ENCODE data around the gene PCDHA8. TPM values are rescaled to one million over a fixed set of nuclear protein-coding genes. Genes with fewer than 3 reads are reported as not detected.
"Not testable (repeated sequence)": the region's sequence is repeated elsewhere in the genome, so short reads cannot be mapped to it uniquely, and the experiment has no call there.

Gene PCDHA8
- total RNA-seq, 2 experiments from 2014 or later, result not detected

GRCh38 chr5:140868721-140869554, 28.0 kb downstream of the PCDHA8 start, which contains the start of gene PCDHA11:
Gene PCDHA11, plus strand, starts transcription at chr5:140868957. Its CDS starts 147 bp downstream, at chr5:140869104.
- DNase-seq (no peak), ATAC-seq (no peak)
- no peaks in the 10 kb centered on the region for H3K36me3 Mint-ChIP-seq (ENCODE audit: low read depth)
- H3K4me1 Mint-ChIP-seq (ENCODE audit: low read depth), result no peaks in the 10 kb centered on the region
- H3K9me3 Mint-ChIP-seq (ENCODE audit: insufficient read depth), result peaks cover 15% of the 10 kb centered on the region
- H3K4me3 Mint-ChIP-seq, result no peak within 1 kb of the TSS
- ChIA-PET CTCF (interaction anchor here (0.9 to 1.0 kb wide), 2 partner anchors 62 to 173 kb away, joined by 3 to 5 read pairs; partner anchors contain the start of gene PCDHA4), POLR2A (no interaction called here)
- H3K27ac Mint-ChIP-seq, result no peak within 1 kb of the TSS
- H3K27me3 Mint-ChIP-seq (ENCODE audit: low read depth), result no peaks in the 10 kb centered on the region

GRCh38 chr5:140869555-140869886, 28.5 kb downstream of the PCDHA8 start:
- no peak for ATAC-seq
- Mint-ChIP-seq H3K36me3 (ENCODE audit: low read depth) (no peaks in the 10 kb centered on the region), H3K9me3 (ENCODE audit: insufficient read depth) (peaks cover 19% of the 10 kb centered on the region), H3K27ac (no peak overlapping the region), H3K4me3 (no peak overlapping the region), H3K27me3 (ENCODE audit: low read depth) (no peaks in the 10 kb centered on the region), H3K4me1 (ENCODE audit: low read depth) (no peaks in the 10 kb centered on the region)
- ChIA-PET CTCF (interaction anchor here (0.9 to 1.0 kb wide), 2 partner anchors 62 to 173 kb away, joined by 3 to 5 read pairs; partner anchors contain the start of gene PCDHA4), POLR2A (no interaction called here)
- DNase-seq, result no peak

DNA sequence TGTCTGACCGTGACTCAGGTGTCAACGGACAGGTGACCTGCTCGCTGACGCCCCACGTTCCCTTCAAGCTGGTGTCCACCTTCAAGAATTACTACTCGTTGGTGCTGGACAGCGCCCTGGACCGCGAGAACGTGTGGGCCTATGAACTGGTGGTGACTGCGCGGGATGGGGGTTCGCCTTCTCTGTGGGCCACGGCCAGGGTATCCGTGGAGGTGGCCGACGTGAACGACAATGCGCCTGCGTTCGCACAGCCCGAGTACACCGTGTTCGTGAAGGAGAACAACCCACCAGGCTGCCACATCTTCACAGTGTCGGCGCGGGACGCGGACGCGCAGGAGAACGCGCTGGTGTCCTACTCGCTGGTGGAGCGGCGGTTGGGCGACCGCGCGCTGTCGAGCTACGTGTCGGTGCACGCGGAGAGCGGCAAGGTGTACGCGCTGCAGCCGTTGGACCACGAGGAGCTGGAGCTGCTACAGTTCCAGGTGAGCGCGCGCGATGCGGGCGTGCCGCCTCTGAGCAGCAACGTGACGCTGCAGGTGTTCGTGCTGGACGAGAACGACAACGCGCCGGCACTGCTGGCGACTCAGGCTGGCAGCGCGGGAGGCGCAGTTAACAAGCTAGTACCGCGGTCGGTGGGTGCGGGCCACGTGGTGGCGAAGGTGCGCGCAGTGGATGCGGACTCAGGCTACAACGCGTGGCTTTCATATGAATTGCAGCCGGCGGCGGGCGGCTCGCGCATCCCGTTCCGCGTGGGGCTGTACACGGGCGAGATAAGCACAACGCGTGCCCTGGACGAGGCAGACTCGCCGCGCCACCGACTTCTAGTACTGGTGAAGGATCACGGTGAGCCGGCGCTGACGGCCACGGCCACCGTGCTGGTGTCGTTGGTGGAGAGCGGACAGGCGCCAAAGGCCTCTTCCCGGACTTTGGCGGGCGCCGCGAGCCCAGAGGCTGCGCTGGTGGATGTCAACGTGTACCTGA, 29.5 kb downstream of the PCDHA8 start:
- H3K36me3 Mint-ChIP-seq (ENCODE audit: low read depth), result no peaks in the 10 kb centered on the region
- ATAC-seq, result no peak
- CTCF ChIA-PET, result no interaction called here
- H3K27ac Mint-ChIP-seq, result no peak overlapping the region
- H3K4me1 Mint-ChIP-seq (ENCODE audit: low read depth), result no peaks in the 10 kb centered on the region
- H3K27me3 Mint-ChIP-seq (ENCODE audit: low read depth), result no peaks in the 10 kb centered on the region
- H3K9me3 Mint-ChIP-seq (ENCODE audit: insufficient read depth), result peaks cover 19% of the 10 kb centered on the region
- POLR2A ChIA-PET, result no interaction called here
- no peak overlapping the region for H3K4me3 Mint-ChIP-seq
- DNase-seq, result no peak

DNA sequence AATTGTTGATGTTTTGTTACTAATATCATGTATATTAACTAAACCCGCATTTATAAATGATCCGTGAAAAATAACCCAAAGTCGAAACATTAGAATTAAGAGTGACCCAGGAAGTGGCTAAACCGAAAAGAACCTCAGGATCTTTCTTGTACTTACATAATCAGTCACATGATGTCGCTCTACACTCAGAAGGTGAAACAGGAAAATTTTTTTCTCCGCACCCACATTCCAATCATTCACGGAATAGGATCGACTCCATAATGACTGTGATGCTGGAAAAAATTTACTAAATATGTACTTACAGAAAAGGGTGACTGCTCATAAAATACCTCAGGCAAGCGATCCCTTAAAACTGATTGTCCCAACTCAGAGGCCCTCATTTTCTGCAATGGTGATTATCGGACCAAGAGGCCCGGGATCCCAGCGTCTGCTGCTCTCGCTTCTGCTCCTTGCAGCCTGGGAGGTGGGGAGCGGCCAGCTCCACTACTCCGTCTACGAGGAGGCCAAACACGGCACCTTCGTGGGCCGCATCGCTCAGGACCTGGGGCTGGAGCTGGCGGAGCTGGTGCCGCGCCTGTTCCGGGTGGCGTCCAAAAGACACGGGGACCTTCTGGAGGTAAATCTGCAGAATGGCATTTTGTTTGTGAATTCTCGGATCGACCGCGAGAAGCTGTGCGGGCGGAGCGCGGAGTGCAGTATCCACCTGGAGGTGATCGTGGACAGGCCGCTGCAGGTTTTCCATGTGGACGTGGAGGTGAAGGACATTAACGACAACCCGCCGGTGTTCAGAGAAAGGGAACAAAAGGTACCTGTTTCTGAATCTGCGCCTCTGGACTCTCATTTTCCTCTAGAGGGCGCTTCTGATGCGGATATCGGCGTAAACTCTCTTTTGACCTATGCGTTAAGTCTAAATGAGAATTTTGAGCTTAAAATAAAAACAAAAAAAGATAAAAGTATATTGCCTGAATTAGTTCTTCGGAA, 34.4 kb downstream of the PCDHA8 start, which contains the start of gene PCDHA12:
TSS of gene PCDHA12 (plus strand) at position 224 of the 981 bp plus-strand sequence. CDS start at position 389, 165 bp downstream.
- CTCF ChIA-PET, result interaction anchor here (0.9 kb wide), 1 partner anchor 312 kb away, joined by 3 read pairs; the partner anchor contains the start of gene PCDHB9
- no peaks in the 10 kb centered on the region for H3K4me1 Mint-ChIP-seq (ENCODE audit: low read depth)
- H3K36me3 Mint-ChIP-seq (ENCODE audit: low read depth), result no peaks in the 10 kb centered on the region
- no peaks in the 10 kb centered on the region for H3K27me3 Mint-ChIP-seq (ENCODE audit: low read depth)
- no peak within 1 kb of the TSS for H3K4me3 Mint-ChIP-seq
- no peak within 1 kb of the TSS for H3K27ac Mint-ChIP-seq
- H3K9me3 Mint-ChIP-seq (ENCODE audit: insufficient read depth), result peaks cover 15% of the 10 kb centered on the region
- ATAC-seq (no peak), DNase-seq (no peak)
- POLR2A ChIA-PET, result no interaction called here

DNA sequence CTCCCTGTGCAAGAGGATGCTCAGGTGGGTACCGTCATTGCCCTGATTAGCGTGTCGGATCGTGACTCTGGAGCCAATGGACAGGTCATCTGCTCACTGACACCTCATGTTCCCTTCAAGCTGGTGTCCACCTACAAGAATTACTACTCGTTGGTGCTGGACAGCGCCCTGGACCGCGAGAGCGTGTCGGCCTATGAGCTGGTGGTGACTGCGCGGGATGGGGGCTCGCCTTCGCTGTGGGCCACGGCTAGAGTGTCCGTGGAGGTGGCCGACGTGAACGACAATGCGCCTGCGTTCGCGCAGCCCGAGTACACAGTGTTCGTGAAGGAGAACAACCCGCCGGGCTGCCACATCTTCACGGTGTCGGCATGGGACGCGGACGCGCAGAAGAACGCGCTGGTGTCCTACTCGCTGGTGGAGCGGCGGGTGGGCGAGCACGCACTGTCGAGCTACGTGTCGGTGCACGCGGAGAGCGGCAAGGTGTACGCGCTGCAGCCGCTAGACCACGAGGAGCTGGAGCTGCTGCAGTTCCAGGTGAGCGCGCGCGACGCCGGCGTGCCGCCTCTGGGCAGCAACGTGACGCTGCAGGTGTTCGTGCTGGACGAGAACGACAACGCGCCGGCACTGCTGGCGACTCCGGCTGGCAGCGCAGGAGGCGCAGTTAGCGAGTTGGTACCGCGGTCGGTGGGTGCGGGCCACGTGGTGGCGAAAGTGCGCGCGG, 35.7 kb downstream of the PCDHA8 start:
- ATAC-seq; H3K27ac Mint-ChIP-seq; POLR2A ChIA-PET; H3K36me3 Mint-ChIP-seq (ENCODE audit: low read depth); H3K4me1 Mint-ChIP-seq (ENCODE audit: low read depth); H3K4me3 Mint-ChIP-seq; H3K27me3 Mint-ChIP-seq (ENCODE audit: low read depth); DNase-seq; CTCF ChIA-PET: not testable (repeated sequence)
- peaks cover 15% of the 10 kb centered on the region for H3K9me3 Mint-ChIP-seq (ENCODE audit: insufficient read depth)

DNA sequence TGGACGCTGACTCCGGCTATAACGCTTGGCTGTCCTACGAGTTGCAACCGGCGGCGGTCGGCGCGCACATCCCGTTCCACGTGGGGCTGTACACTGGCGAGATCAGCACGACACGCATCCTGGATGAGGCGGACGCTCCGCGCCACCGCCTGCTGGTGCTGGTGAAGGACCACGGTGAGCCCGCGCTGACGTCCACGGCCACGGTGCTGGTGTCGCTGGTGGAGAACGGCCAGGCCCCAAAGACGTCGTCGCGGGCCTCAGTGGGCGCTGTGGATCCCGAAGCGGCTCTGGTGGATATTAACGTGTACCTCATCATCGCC, 36.2 kb downstream of the PCDHA8 start:
- Mint-ChIP-seq H3K4me3 (peak overlapping the region; percentile 8), H3K36me3 (ENCODE audit: low read depth) (no peaks in the 10 kb centered on the region), H3K9me3 (ENCODE audit: insufficient read depth) (peaks cover 13% of the 10 kb centered on the region), H3K4me1 (ENCODE audit: low read depth) (no peaks in the 10 kb centered on the region), H3K27ac (no peak overlapping the region), H3K27me3 (ENCODE audit: low read depth) (peaks cover 3% of the 10 kb centered on the region)
- ChIA-PET POLR2A (no interaction called here), CTCF (no interaction called here)
- ATAC-seq (no peak), DNase-seq (no peak)

GRCh38 chr5:140881889-140882590, 41.1 kb downstream of the PCDHA8 start, which contains the start of gene PCDHA13:
Gene PCDHA13, plus strand, starts transcription at chr5:140882124. Its CDS starts 145 bp downstream, at chr5:140882269.
- CTCF ChIA-PET, result no interaction called here
- peaks cover 9% of the 10 kb centered on the region for H3K9me3 Mint-ChIP-seq (ENCODE audit: insufficient read depth)
- DNase-seq (no peak), ATAC-seq (no peak)
- POLR2A ChIA-PET, result no interaction called here
- H3K4me3 Mint-ChIP-seq, result no peak within 1 kb of the TSS
- peaks cover 3% of the 10 kb centered on the region for H3K27me3 Mint-ChIP-seq (ENCODE audit: low read depth)
- no peaks in the 10 kb centered on the region for H3K4me1 Mint-ChIP-seq (ENCODE audit: low read depth)
- H3K27ac Mint-ChIP-seq, result no peak within 1 kb of the TSS
- no peaks in the 10 kb centered on the region for H3K36me3 Mint-ChIP-seq (ENCODE audit: low read depth)

DNA sequence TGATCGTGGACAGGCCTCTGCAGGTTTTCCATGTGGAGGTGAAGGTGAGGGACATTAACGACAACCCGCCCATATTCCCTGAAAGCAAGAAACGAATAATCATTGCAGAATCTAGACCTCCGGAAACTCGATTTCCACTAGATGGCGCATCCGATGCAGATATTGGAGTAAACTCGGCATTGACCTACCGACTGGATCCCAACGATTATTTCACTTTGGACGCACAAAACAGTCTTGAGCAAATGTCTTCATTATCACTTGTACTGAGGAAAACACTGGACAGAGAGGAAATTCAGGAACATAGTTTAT, 41.6 kb downstream of the PCDHA8 start:
- ChIA-PET POLR2A (no interaction called here), CTCF (no interaction called here)
- Mint-ChIP-seq H3K36me3 (ENCODE audit: low read depth) (no peaks in the 10 kb centered on the region), H3K27me3 (ENCODE audit: low read depth) (peaks cover 3% of the 10 kb centered on the region), H3K4me1 (ENCODE audit: low read depth) (no peaks in the 10 kb centered on the region), H3K27ac (no peak overlapping the region), H3K9me3 (ENCODE audit: insufficient read depth) (peaks cover 9% of the 10 kb centered on the region), H3K4me3 (no peak overlapping the region)
- ATAC-seq (no peak), DNase-seq (no peak)

DNA sequence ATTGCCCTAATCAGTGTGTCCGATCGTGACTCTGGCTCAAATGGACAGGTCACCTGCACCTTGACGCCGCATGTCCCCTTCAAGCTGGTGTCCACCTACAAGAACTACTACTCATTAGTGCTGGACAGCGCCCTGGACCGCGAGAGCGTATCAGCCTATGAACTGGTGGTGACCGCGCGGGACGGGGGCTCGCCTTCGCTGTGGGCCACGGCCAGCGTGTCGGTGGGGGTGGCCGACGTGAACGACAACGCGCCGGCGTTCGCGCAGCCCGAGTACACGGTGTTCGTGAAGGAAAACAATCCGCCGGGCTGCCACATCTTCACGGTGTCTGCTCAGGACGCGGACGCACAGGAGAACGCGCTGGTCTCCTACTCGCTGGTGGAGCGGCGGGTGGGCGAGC, 42.4 kb downstream of the PCDHA8 start:
- H3K27ac Mint-ChIP-seq, result no peak overlapping the region
- peaks cover 9% of the 10 kb centered on the region for H3K9me3 Mint-ChIP-seq (ENCODE audit: insufficient read depth)
- H3K4me1 Mint-ChIP-seq (ENCODE audit: low read depth), result no peaks in the 10 kb centered on the region
- peaks cover 3% of the 10 kb centered on the region for H3K27me3 Mint-ChIP-seq (ENCODE audit: low read depth)
- ChIA-PET POLR2A (no interaction called here), CTCF (no interaction called here)
- no peaks in the 10 kb centered on the region for H3K36me3 Mint-ChIP-seq (ENCODE audit: low read depth)
- DNase-seq (no peak), ATAC-seq (no peak)
- no peak overlapping the region for H3K4me3 Mint-ChIP-seq

GRCh38 chr5:140883927-140884697, 43.1 kb downstream of the PCDHA8 start:
- Mint-ChIP-seq H3K27me3 (ENCODE audit: low read depth) (peaks cover 3% of the 10 kb centered on the region), H3K4me1 (ENCODE audit: low read depth) (no peaks in the 10 kb centered on the region), H3K4me3 (no peak overlapping the region), H3K36me3 (ENCODE audit: low read depth) (no peaks in the 10 kb centered on the region), H3K9me3 (ENCODE audit: insufficient read depth) (peaks cover 6% of the 10 kb centered on the region), H3K27ac (no peak overlapping the region)
- ATAC-seq, result no peak
- ChIA-PET POLR2A (no interaction called here), CTCF (no interaction called here)
- DNase-seq, result no peak

Measured in activated CD8-positive, alpha-beta T cell treated with anti-CD3 and anti-CD28 coated beads, Interleukin-2, amount 10 ng/mL, durations not matched to agents 7 days and 5 days (primary cell).